H1 (cell line): ENCODE measurements around the gene CADPS. TPM values are rescaled to one million over a fixed set of nuclear protein-coding genes. Genes with fewer than 3 reads are reported as not detected.

ENCODE experiments used
- CBX8 ChIP-seq: fragments of 300-800, 300-1000 bp; sonication (generic); IDR thresholded peaks from 2 replicates; pipeline ENCODE4 v1.7.1; 2016; ENCODE audit warnings: low read depth, low read length, borderline replicate concordance
- KDM1A ChIP-seq: fragments of 200-600, 300-600 bp; sonication (generic); IDR thresholded peaks from 2 replicates; pipeline ENCODE4 v1.7.1; 2016; ENCODE audit warnings: mild to moderate bottlenecking, low read length, borderline replicate concordance
- SIN3A ChIP-seq, 2 experiments: IDR thresholded peaks in 1 of 2; conservative IDR thresholded peaks in 1 of 2; 2 replicates each; pipeline ENCODE4 v1.6.1; 2011 to 2012; ENCODE audit warnings: low read length in 2 of 2, improper control_type of control experiment in 1 of 2, low read depth in 1 of 2, mild to moderate bottlenecking in 1 of 2
- SP4 ChIP-seq: IDR thresholded peaks from 2 replicates; pipeline ENCODE4 v1.6.1; 2012; ENCODE audit warnings: low read length, inconsistent platforms
- TBP ChIP-seq: IDR thresholded peaks from 2 replicates; pipeline ENCODE4 v1.6.1; 2011; ENCODE audit warnings: low read depth, low read length, improper control_type of control experiment
- TEAD4 ChIP-seq: IDR thresholded peaks from 2 replicates; pipeline ENCODE4 v1.6.1; 2012; ENCODE audit warnings: low read depth, low read length, inconsistent platforms, mixed read lengths
- polyA plus RNA-seq, 7 experiments: library from polyadenylated mRNA; depleted of rRNA in 3 of 7; stranded (reverse) in 5 of 7; unstranded in 2 of 7; fragments of >200 nt in 5 of 7; fragments of 200-250 nt in 2 of 7; gene quantifications; 1 replicate in 5 of 7; 2 replicates in 1 of 7; 4 replicates in 1 of 7; pipeline versions ENCODE4 v1.2.1 to v1.2.3, GENCODE V29; 2011 to 2013; ENCODE audit warnings: missing spikeins in 2 of 7, mixed read lengths in 2 of 7
- total RNA-seq: library from RNA; stranded (reverse); fragmentation: NEBNext Ultra II Directional; extraction: Animal tissue kit (Norgen Biotek cat#: 25700); gene quantifications from 2 replicates; pipeline ENCODE4 v1.2.1, GENCODE V29; 2021
- TF ChIP-seq, protein P1 (sequence below): IDR thresholded peaks from 2 replicates; pipeline ENCODE4 v1.6.1; 2011; ENCODE audit warnings: low read depth, mild to moderate bottlenecking, low read length; ENCODE audit not compliant: insufficient read depth

Gene CADPS
- total and polyA plus RNA-seq, 2 of the 8 experiments (the other 6 are each of a cell fraction or from before 2014, with no cell fraction given): 7.1 to 10.2 TPM

DNA sequence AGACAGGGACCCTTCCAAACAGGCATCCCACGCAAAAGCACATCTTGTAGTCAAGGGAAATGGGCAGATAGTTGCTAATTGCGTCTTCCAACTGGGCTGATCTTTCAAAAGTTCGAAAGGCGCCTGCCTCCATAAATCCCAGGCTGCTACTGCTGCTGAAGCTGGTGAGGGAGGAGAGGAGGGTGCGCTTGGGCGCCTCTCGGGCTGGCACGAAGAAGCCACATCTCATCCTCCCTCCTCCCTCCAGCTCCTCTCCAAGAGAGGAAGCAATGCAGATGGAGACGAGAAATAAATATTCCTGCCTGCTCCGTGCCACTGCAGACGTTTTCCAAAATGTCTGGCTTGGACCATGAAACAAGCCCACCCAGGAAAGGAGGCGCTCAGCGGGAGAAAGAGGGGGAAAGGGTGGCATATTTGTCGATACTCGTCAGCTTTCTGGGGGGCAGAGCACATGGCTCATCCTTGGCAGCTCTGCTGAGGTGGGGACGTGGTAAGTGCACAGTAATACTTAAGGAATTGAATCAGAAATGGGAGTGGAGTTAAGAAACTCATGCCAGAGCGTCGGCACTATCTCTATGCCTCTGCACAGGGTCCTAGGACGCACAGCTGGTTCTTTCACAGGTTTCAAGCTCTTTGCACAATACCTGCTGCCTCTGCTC lies 413.0 kb downstream of the CADPS start (continued):
- TF ChIP-seq TBP: no peak
- no peak for TF ChIP-seq CBX8
- TF ChIP-seq TEAD4: no peak
- no peak for TF ChIP-seq KDM1A
- TF ChIP-seq SP4: no peak
- no peak for TF ChIP-seq SIN3A (conservative IDR thresholded peaks at IDR 0.05 in 1 of 2, IDR thresholded peaks at IDR 0.05 in 1 of 2; ENCODE audit: low read depth in 1 of 2, low read length in 2 of 2)
- TF ChIP-seq, protein P1, sequence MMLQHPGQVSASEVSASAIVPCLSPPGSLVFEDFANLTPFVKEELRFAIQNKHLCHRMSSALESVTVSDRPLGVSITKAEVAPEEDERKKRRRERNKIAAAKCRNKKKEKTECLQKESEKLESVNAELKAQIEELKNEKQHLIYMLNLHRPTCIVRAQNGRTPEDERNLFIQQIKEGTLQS: no peak
